HG03103 (cell line): ENCODE measurements around the gene EGFL6.
"Not testable (repeated sequence)": the region's sequence is repeated elsewhere in the genome, so short reads cannot be mapped to it uniquely, and the experiment has no call there.

Source experiments
- ATAC-seq: cut with Tn5 transposase; IDR thresholded peaks from one replicate; pipeline ENCODE4 v1.9.1; 2021; ENCODE audit warnings: low read depth; ENCODE audit not compliant: unreplicated experiment

EGFL6 gene

GRCh38 chrX:13652287-13652793 lies 82.9 kb downstream of the EGFL6 start:
- ATAC-seq: no peak

- peak; percentile 86 for ATAC-seq
These were observed 83.7 kb downstream of the EGFL6 start, which contains the start of gene TCEANC for GRCh38 chrX:13652850-13653693. Gene TCEANC (plus strand): TSS chrX:13653141. CDS start chrX:13662509, 9,368 bp downstream.

DNA sequence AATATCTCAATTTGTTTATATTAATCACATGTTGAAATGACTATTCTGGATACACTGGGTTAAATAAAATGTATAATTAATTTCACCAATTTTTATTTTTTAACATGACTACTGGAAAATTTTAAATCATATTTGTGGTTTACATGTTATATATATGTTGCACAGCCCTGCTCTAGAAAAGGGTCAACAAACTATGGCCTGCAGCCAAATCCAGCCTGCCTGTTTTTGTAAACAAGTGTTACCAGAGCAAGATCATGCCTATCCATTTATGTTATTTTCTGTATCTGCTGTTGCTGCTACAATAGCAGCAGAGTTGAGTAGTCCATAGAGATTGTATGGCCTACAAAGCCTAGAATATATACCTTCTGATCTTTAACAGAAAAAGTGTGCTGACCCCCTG lies 84.7 kb downstream of the EGFL6 start:
- ATAC-seq: no peak

GRCh38 chrX:13655674-13656073 lies 86.3 kb downstream of the EGFL6 start:
- ATAC-seq: no peak

- ATAC-seq: no peak
These were observed 89.2 kb downstream of the EGFL6 start for GRCh38 chrX:13658602-13659001.

DNA sequence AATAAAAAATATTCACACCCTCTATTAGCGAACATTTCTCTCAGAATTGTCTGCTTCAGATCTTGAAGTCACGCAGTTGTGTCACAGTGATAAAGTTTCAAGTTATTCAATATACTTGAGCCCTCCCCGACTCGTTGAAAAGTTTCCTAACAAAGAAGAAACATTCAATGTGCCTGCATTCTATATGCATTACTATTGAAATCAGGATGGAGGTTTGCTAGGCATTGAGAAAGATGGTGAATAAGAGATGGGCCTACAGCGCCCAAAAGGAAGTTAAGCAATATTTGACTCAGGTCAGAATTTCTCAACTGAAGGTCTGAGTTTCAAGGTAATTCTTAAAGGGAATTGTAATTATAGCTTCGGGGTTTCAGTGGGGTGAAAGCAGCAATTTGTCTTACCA lies 89.7 kb downstream of the EGFL6 start:
- no peak for ATAC-seq

DNA sequence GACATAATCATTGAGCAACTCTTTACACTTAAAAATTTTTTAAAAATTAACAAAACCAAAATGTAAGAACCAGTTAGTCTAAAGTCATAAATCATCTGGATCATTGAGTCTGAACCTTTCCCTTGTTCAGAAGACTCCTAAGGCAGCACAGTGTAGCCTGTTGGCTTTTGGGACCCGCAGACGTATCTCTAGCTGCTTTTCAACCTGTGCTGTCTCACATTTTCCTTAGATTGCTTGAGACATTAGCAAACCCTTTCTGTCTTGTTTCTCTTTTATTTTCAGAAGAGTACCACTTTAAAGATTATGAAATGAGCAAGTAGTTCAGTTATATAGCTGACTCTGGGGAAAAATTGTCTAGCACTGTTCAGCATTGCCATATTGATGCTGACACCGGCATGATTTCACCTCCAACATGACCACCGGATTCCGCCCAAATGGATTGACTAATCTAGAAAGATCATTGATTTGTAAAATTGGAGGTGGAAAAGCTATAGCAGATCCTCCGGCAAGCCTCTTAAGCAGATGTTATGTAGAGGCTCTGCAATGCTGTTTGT lies 92.4 kb downstream of the EGFL6 start:
- ATAC-seq: no peak

- ATAC-seq: no peak
These were observed 93.0 kb downstream of the EGFL6 start for GRCh38 chrX:13662355-13662791.

DNA sequence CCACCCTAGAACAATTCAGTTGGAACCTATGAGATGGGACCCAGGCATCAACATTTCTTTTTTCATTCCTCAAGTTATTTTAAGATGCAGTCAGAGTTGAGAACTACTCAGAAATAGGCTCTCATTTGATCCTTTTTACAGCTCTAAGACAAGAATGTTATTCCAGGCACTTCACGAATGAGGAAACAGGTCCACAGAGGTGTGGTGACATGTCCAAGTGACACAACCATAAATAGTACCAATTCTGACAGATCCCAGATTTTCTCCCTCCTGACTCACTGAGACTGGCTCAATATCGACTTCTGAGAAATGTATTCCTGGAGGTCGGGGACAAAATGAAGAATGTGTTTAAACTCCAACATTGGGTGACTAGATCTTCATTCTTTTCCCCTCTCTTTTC lies 94.6 kb downstream of the EGFL6 start:
- ATAC-seq: no peak

GRCh38 chrX:13666836-13667235 lies 97.4 kb downstream of the EGFL6 start:
- ATAC-seq: no peak

DNA sequence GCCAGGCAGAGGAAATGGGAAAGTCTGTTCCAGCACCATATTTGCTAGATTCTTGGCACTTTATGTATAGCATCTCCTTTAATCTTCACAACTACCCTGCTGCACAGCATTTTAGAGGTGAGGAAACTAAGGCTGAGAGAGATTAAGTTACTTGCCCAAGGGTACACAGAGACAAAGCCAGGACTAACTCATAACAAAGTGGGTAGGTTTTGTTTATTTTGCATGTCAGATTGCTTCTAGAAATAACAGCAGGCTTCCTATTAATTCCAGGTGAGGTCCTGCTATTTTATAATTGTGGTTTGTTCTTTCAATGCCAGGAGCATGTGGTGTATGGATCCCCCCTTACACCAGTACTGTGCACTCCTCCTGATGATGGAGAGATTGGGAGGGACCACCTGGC lies 98.5 kb downstream of the EGFL6 start:
- ATAC-seq: no peak

- peak; percentile 67 for ATAC-seq
These were observed 99.9 kb downstream of the EGFL6 start for GRCh38 chrX:13669246-13669737.

GRCh38 chrX:13669755-13670154 lies 100.4 kb downstream of the EGFL6 start:
- not testable (repeated sequence) for ATAC-seq

DNA sequence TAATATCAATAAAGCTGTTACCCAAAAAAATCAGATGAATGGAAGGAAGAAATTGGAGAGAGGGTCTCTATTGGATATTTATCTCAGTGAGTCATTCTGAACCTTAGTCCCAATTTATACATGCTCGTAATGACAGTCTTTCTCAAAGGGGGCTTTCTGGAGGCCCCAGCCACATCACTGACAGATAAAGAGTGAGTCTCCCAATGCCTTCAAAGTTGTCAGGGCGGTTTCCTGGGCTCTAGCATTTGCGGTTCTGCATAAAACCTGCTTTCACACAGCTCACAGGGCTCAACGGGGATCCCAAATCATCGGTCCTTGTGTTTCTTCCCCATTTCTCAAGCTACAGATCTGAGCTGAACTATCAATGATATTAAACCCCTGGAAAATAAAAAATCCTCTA lies 100.8 kb downstream of the EGFL6 start:
- no peak for ATAC-seq

- ATAC-seq: no peak
These were observed 103.6 kb downstream of the EGFL6 start for GRCh38 chrX:13673016-13673415.

DNA sequence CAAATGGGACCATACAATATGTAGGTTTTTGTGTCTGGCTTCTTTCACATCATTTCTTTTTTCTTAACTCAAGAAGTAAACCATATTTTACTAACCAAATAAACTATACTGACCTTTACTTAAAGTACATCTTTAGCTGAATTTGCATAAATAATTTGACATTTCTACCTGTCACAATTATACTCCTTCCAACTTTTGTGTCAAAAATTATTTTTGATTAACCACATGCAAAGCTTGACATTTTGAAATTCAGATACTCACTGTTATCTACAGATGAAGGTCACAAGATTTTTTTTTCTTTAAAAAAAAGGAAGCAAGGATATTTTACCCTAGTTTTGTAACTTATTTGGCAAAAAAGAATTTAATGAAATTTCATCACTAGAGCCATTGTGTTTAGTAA lies 107.5 kb downstream of the EGFL6 start:
- ATAC-seq: no peak

GRCh38 chrX:13679700-13680099 lies 110.3 kb downstream of the EGFL6 start:
- not testable (repeated sequence) for ATAC-seq

GRCh38 chrX:13681595-13681994 lies 112.2 kb downstream of the EGFL6 start:
- ATAC-seq: no peak
